ENCODE data around the gene VRK3.

The VRK3 gene

DNA sequence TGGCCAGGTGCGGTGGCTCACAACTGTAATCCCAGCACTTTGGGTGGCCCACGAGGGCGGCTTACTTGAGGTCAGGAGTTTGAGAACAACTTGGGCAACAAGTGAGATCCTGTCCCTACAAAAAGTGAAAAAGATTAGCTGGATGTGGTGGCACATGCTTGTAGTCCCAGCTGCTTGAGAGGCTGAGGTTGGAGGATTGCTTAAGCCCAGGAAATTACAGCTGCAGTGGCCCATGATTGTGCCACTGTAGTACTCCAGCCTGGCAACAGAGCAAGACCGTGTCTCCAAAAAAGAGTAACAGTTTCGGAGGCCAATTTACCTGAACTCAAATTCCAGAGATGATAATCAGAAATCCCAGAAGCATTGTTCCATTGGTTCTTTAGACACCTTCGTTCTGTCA lies 5.1 kb upstream of the VRK3 start:
- DNase-seq (ENCODE audit: low read depth): no peak

GRCh38 chr19:50026550-50026906 lies 1.4 kb upstream of the VRK3 start:
- no peak for DNase-seq (ENCODE audit: low read depth)

GRCh38 chr19:50025794-50026549 lies 800 bp upstream of the VRK3 start, which contains the start of gene ZNF473:
ZNF473 (plus strand) TSS chr19:50026005; CDS start chr19:50031083, 5,078 bp downstream.
- peak; percentile 87 for DNase-seq (ENCODE audit: low read depth)

- no peak for DNase-seq (ENCODE audit: low read depth)
Measured at GRCh38 chr19:50024719-50025021, 502 bp downstream of the VRK3 start.

DNA sequence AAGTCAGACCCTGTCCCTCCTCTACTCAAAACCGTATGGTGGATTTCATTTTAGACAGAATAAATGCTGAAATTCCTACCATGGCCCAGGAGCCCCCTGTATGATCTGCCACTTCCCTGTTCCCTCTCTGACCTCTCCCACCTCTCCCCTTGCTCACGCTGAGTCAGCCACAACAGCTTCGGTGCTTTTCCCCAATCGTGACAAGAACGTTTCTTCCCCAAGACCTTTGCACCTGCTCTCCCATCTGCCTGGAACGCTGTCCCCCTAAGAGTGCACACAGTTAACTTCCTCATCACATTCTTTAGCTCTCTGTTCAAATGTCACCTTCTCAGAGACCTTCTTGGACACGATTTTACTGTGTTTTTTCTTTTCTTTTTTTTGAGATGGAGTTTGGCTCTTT lies 2.3 kb downstream of the VRK3 start:
- no peak for DNase-seq (ENCODE audit: low read depth)

GRCh38 chr19:50020481-50020880 lies 4.7 kb downstream of the VRK3 start:
- no peak for DNase-seq (ENCODE audit: low read depth)

DNA sequence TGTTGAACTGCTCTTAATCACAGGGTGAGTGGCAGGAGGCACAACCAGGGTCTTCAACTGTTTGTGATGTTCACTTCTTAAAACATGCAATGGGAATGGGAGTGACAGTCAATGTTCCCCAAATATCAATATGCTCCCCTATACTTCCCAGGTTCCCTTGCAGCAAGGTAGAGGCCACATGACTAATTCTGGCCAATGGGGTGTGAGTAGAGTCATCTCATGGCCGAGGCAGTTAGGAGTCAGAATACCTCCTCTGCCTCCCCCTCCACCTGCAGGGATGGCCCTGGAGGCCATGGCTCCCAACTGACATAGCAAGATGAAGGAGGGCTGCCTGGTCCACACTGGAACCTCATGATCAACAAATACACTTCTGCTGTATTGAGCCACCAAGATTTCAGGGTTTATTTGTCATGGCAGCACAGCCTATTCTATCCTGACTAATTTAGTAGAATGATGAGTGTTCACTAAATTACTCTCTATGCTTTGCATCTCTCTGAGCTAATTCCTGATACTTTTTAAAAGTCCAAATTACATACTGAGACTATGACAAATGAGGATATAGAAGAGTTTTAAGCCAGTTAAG lies 8.9 kb downstream of the VRK3 start:
- DNase-seq (ENCODE audit: low read depth): no peak

DNA sequence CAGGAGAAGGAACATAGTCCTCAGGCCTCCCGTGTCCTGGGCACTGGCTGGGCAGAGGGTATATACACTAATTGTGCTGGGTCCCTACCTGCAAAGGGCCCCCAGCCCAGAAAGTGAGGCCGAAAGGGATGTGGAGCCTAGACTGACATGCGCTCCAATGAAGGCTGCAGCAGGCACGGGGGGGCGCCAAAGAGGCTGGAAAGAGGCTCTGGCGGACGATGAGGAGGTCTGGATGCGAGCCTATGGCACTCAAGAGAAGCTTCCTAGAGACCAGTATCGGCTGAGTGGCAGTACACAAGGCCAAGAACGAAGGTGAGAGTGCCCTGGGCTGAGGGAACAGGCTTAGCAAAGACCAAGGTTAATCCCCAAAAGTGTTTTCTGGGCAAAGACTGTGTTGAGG lies 16.6 kb downstream of the VRK3 start:
- DNase-seq (ENCODE audit: low read depth): no peak

DNA sequence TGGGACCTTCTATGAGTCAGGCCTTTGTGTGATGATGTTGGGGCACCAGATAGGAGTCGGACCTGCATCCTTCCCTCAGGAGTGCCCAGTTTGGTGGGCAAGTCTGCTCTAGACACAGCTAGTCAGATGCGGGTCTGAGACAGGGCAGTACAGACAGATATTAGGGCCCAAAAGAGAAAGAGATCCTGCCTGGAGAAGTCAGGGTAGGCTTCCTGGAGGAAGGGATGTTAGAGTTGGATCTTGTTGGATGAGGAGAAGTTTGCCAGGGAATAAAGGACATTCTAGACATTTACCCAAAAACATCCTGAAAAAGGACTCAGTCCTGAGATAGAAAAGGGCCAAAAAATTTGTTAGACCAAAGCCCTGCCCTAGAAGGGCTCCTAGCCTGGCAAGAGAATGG lies 17.2 kb downstream of the VRK3 start:
- DNase-seq (ENCODE audit: low read depth): no peak

DNA sequence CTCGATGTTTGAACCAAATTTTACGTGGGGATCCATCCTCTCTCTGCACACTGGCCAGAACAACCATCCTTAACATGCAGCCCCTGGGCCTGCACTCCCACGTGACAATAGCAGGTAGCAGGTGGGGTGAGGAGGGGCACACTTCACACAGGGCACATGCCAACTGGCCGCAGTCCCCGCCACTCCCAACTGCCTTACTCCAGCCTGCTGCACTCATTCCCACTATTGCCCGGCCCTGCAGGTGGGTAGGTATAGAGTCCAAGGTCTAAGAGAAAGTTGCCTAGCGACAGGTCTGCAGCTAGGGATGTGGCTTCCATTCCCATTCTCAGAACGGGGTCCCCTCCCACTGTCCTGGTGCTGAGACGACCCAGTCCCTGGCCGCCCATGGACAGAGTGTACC lies 18.0 kb downstream of the VRK3 start:
- no peak for DNase-seq (ENCODE audit: low read depth)

- DNase-seq (ENCODE audit: low read depth): no peak
Measured at GRCh38 chr19:50005428-50005827, 19.7 kb downstream of the VRK3 start.

DNA sequence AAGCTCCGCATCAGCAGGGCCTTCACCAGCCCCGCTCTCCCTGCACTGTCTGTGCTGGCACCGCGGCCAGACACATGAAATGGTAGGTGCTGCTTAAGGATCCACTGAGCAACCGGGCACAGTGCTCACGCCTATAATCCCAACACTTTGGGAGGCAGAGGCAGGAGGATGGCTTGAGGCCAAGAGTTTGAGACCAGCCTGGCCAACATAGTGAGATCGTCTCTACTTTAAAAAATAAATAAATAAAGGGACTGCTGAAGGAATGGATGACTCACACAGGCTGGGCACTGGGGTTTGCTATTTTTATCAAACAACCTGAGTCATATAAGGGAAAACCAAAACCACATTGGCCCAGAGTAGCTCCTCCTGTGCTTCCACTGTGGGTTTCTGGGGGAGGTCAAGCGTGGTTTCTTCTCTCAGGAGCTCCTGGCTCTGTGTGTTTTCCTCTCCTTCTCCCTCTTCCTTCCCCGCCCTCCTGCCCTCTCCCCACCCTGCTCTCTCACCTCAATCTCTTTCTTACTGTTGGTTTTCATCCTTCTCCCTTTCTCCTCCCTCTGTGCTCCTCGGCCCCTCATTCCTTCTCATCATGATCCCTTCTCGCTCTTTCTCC lies 21.3 kb downstream of the VRK3 start:
- DNase-seq (ENCODE audit: low read depth): peak; percentile 90

DNA sequence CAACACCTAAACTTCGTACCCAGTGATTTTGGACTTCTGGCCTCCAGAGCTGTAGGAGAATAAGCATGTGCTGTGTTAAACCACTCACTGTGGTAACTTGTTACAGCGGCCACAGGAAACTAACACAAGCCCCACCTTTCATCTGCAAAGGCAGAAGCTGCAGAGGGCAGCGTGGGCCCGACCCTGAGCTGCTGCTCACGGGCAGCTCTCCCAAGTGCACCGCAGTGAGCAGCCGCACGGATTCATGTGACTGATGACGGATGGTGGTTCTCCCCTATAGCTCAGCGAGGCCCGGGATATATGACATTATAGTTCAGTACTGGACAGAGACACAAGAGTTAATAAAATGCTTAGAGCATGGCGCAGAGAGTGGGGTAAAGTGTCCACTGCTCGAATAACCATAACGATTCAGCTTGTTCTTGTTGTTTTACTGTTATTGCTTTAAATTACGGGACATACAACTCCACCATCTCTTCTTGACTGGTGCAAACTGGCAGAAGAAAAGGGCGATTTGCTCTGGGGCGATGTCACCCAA lies 21.9 kb downstream of the VRK3 start:
- DNase-seq (ENCODE audit: low read depth): no peak

- no peak for DNase-seq (ENCODE audit: low read depth)
Measured at GRCh38 chr19:50002386-50002960, 22.7 kb downstream of the VRK3 start.

DNA sequence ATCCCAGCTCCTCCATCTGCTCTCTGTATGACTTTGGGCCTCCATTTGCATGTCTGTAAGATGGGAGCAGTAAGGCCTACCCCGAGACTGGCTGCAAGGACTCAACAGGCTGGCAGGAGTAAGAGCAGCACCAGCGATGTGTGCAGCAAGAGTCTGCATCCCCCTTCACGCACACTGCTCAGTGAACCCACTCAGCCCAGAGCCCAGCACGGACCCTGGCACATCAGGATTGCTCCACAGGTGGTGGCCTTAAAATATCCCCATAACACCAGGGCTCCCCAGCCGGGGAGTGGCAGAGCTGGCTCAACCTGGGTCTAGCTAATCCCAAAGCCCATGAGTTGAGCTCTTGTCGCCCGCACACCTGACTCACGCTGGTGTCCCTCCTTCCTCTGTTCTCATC lies 23.4 kb downstream of the VRK3 start:
- no peak for DNase-seq (ENCODE audit: low read depth)

GRCh38 chr19:50000841-50001557 lies 24.2 kb downstream of the VRK3 start:
- DNase-seq (ENCODE audit: low read depth): no peak

- DNase-seq (ENCODE audit: low read depth): no peak
Measured at GRCh38 chr19:50000038-50000840, 24.9 kb downstream of the VRK3 start.

- no peak for DNase-seq (ENCODE audit: low read depth)
Measured at GRCh38 chr19:49999371-50000010, 25.7 kb downstream of the VRK3 start.

- no peak for DNase-seq (ENCODE audit: low read depth)
Measured at GRCh38 chr19:49997709-49998108, 27.5 kb downstream of the VRK3 start.

GRCh38 chr19:49988433-49988832 lies 36.7 kb downstream of the VRK3 start:
- DNase-seq (ENCODE audit: low read depth): no peak

- no peak for DNase-seq (ENCODE audit: low read depth)
Measured at GRCh38 chr19:49988007-49988406, 37.2 kb downstream of the VRK3 start.
